Kidney epithelial cell (primary cell): ENCODE results near the gene BRSK1. TPM values are rescaled to one million over a fixed set of nuclear protein-coding genes. Genes with fewer than 3 reads are reported as not detected.

Experiments used
- DNase-seq: peaks from one replicate; pipeline ENCODE4 v3.0.0-alpha.2; 2010; ENCODE audit warnings: low read depth
- H3K27me3 ChIP-seq: 2 replicates; pipeline ENCODE4 v1.6.0; 2011; ENCODE audit warnings: low read length; ENCODE audit not compliant: control insufficient read depth, insufficient read depth
- H3K36me3 ChIP-seq: 2 replicates; pipeline ENCODE4 v1.5.1; 2011; ENCODE audit warnings: low read length; ENCODE audit not compliant: control insufficient read depth, insufficient read depth
- H3K4me3 ChIP-seq: 2 replicates; pipeline ENCODE4 v1.5.1; 2011; ENCODE audit warnings: low read depth, mild to moderate bottlenecking, control low read depth, low read length
- CTCF ChIP-seq: IDR thresholded peaks from 2 replicates; pipeline ENCODE4 v1.5.1; 2011; ENCODE audit warnings: mild to moderate bottlenecking, moderate library complexity, low read length, control low read depth, inconsistent platforms; ENCODE audit not compliant: insufficient read depth, poor library complexity, severe bottlenecking
- total RNA-seq: library from RNA; depleted of rRNA; stranded (reverse); fragments of >200 nt; gene quantifications from 2 replicates; pipeline ENCODE4 v1.2.3, GENCODE V29; 2015

BRSK1 gene
- total RNA-seq, 1 donor from 2014 or later = 6.0 TPM

- H3K36me3 ChIP-seq = no peaks in the 10 kb centered on the region
- H3K4me3 ChIP-seq = no peak overlapping the region
- H3K27me3 ChIP-seq = no peaks in the 10 kb centered on the region
- no peak for TF ChIP-seq CTCF
- DNase-seq = no peak
These were observed 22.1 kb upstream of the BRSK1 start for GRCh38 chr19:55261671-55262126.

GRCh38 chr19:55262359-55262758 lies 21.4 kb upstream of the BRSK1 start:
- Histone ChIP-seq H3K4me3 (no peak overlapping the region), H3K27me3 (no peaks in the 10 kb centered on the region), H3K36me3 (no peaks in the 10 kb centered on the region)
- DNase-seq = no peak
- no peak for TF ChIP-seq CTCF

- DNase-seq = no peak
These were observed 19.3 kb upstream of the BRSK1 start for GRCh38 chr19:55264531-55264930.

GRCh38 chr19:55265173-55265572 lies 18.6 kb upstream of the BRSK1 start:
- DNase-seq = no peak
- TF ChIP-seq CTCF = no peak
- Histone ChIP-seq H3K36me3 (no peaks in the 10 kb centered on the region), H3K27me3 (no peaks in the 10 kb centered on the region), H3K4me3 (no peak overlapping the region)

More at GRCh38 chr19:55264531-55264930, 19.3 kb upstream of the BRSK1 start:
- Histone ChIP-seq H3K27me3 (no peaks in the 10 kb centered on the region), H3K36me3 (no peaks in the 10 kb centered on the region), H3K4me3 (no peak overlapping the region)
- no peak for TF ChIP-seq CTCF

- no peak for TF ChIP-seq CTCF
- Histone ChIP-seq H3K36me3 (no peaks in the 10 kb centered on the region), H3K4me3 (no peak overlapping the region), H3K27me3 (no peaks in the 10 kb centered on the region)
- DNase-seq = no peak
These were observed 17.9 kb upstream of the BRSK1 start for GRCh38 chr19:55265723-55266386.

- no peak for TF ChIP-seq CTCF
- DNase-seq = no peak
- H3K36me3 ChIP-seq = no peaks in the 10 kb centered on the region
- no peak overlapping the region for H3K4me3 ChIP-seq
- H3K27me3 ChIP-seq = no peaks in the 10 kb centered on the region
These were observed 17.4 kb upstream of the BRSK1 start for GRCh38 chr19:55266404-55266803.
